Neuronal stem cell (in vitro differentiated cells): ENCODE results near the gene VPS13D.

ENCODE experiments used
- DNase-seq: peaks from one replicate; pipeline ENCODE4 v3.0.0-alpha.2; 2013; ENCODE audit warnings: low spot score
- H2AFZ ChIP-seq: one replicate; pipeline ENCODE4 v1.6.1; 2013; ENCODE audit warnings: mild to moderate bottlenecking, low read length, inconsistent platforms
- H2AK5ac ChIP-seq: 2 replicates; pipeline ENCODE4 v1.6.1; 2013; ENCODE audit warnings: low read depth, mild to moderate bottlenecking, inconsistent platforms, low read length, moderate library complexity, mixed read lengths
- H2BK120ac ChIP-seq: 2 replicates; pipeline ENCODE4 v1.6.1; 2013; ENCODE audit warnings: low read depth, mild to moderate bottlenecking, inconsistent platforms, low read length, moderate library complexity, mixed read lengths
- H2BK12ac ChIP-seq: one replicate; pipeline ENCODE4 v1.6.1; 2013; ENCODE audit warnings: low read length, inconsistent platforms
- H2BK15ac ChIP-seq: 2 replicates; pipeline ENCODE4 v1.6.1; 2013; ENCODE audit warnings: mild to moderate bottlenecking, low read length, inconsistent platforms, mixed read lengths
- H2BK5ac ChIP-seq: one replicate; pipeline ENCODE4 v1.6.1; 2013; ENCODE audit warnings: inconsistent platforms, mild to moderate bottlenecking, low read length, moderate library complexity
- H3K14ac ChIP-seq: one replicate; pipeline ENCODE4 v1.6.1; 2013; ENCODE audit warnings: low read length, inconsistent platforms
- H3K18ac ChIP-seq: 2 replicates; pipeline ENCODE4 v1.6.1; 2013; ENCODE audit warnings: low read length, inconsistent platforms
- H3K23ac ChIP-seq: 2 replicates; pipeline ENCODE4 v1.6.1; 2013; ENCODE audit warnings: low read depth, mild to moderate bottlenecking, mixed read lengths, low read length, inconsistent platforms; ENCODE audit not compliant: poor library complexity
- H3K27ac ChIP-seq: replicated peaks from 3 replicates; pipeline ENCODE4 v1.5.1; 2013; ENCODE audit warnings: low read length, inconsistent platforms
- H3K27me3 ChIP-seq, 3 experiments: 2 replicates each; pipeline ENCODE4 v1.6.1; 2013; ENCODE audit warnings: low read length in 3 of 3, mild to moderate bottlenecking in 2 of 3, inconsistent platforms in 1 of 3, low read depth in 1 of 3, mixed read lengths in 1 of 3, moderate library complexity in 1 of 3; ENCODE audit not compliant: control insufficient read depth in 3 of 3, insufficient read depth in 3 of 3
- H3K36me3 ChIP-seq, 2 donors: replicated peaks in 1 of 2; 2 replicates each; pipeline ENCODE4 v1.6.1; 2013; ENCODE audit warnings: low read length in 2 of 2; ENCODE audit not compliant: control insufficient read depth in 2 of 2, insufficient read depth in 2 of 2
- H3K4ac ChIP-seq: 2 replicates; pipeline ENCODE4 v1.6.1; 2013; ENCODE audit warnings: inconsistent platforms, mild to moderate bottlenecking, low read length, moderate library complexity
- H3K4me1 ChIP-seq, 2 donors: 1 replicate in 1 of 2; 2 replicates in 1 of 2; pipeline ENCODE4 v1.6.1; 2013; ENCODE audit warnings: low read length in 2 of 2, low read depth in 1 of 2; ENCODE audit not compliant: control insufficient read depth in 2 of 2, insufficient read depth in 1 of 2
- H3K4me2 ChIP-seq: one replicate; pipeline ENCODE4 v1.6.1; 2013; ENCODE audit warnings: mild to moderate bottlenecking, low read length, inconsistent platforms; ENCODE audit not compliant: insufficient read depth, poor library complexity, severe bottlenecking
- H3K4me3 ChIP-seq, 2 donors: 2 replicates each; pipeline ENCODE4 v1.5.1; 2013; ENCODE audit warnings: low read length in 2 of 2, mild to moderate bottlenecking in 2 of 2, inconsistent platforms in 1 of 2, moderate library complexity in 1 of 2
- H3K79me1 ChIP-seq: one replicate; pipeline ENCODE4 v1.6.1; 2013; ENCODE audit warnings: low read depth, mild to moderate bottlenecking, inconsistent platforms, low read length, moderate library complexity
- H3K9ac ChIP-seq: one replicate; pipeline ENCODE4 v1.6.1; 2013; ENCODE audit warnings: mild to moderate bottlenecking, low read depth, low read length, inconsistent platforms; ENCODE audit not compliant: poor library complexity
- H3K9me3 ChIP-seq, 2 donors: replicated peaks in 1 of 2; 2 replicates each; pipeline versions ENCODE3 to v1.6.1; 2013; ENCODE audit warnings: low read length in 2 of 2, mild to moderate bottlenecking in 2 of 2, inconsistent platforms in 1 of 2, low read depth in 1 of 2, mixed read lengths in 1 of 2, moderate library complexity in 1 of 2; ENCODE audit not compliant: control insufficient read depth in 2 of 2, insufficient read depth in 1 of 2
- H4K8ac ChIP-seq: one replicate; pipeline ENCODE4 v1.6.1; 2013; ENCODE audit warnings: low read depth, mild to moderate bottlenecking, inconsistent platforms, low read length, moderate library complexity
- H4K91ac ChIP-seq: one replicate; pipeline ENCODE4 v1.6.1; 2013; ENCODE audit warnings: low read length, low read depth, mild to moderate bottlenecking, inconsistent platforms; ENCODE audit not compliant: poor library complexity
- WGBS, 2 donors: extraction: QIAGEN DNeasy Blood & Tissue Kit; methylation state at CpG; one replicate each; pipeline ENCODE4 v1.1.7; 2013; ENCODE audit warnings: missing lambda C conversion rate in 2 of 2, mixed read lengths in 1 of 2; ENCODE audit not compliant: insufficient read length in 2 of 2, insufficient replicate concordance in 1 of 2; ENCODE audit errors: extremely low coverage in 2 of 2; 5-methylcytosine and 5-hydroxymethylcytosine counted together

Gene VPS13D

DNA sequence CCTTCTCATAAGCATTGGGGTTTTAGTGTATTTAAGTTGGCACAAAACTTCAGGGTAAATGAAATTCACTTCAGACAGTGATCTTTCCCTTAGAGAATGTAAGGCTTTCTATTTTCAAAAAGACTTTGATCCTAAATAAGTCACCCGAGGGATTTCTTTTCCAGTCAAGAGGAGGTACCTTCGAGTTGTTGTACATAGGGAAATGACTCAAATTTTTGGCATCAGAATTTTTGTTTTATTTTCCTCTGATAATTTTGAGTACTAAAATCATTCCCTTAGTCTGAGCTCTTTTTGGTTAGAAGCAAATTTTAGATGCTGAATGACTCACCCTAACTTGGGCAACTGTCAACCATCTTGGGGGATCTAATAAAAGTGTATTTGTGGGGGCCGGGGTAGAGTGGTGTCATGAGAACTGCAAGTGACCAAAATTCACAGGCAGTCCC is 194.3 kb downstream of the VPS13D start:
- H2BK5ac ChIP-seq, result no peak overlapping the region
- H3K36me3 ChIP-seq, result peaks cover 0 to 4% of the 10 kb centered on the region in 2 donors
- no peaks in the 10 kb centered on the region for H3K9me3 ChIP-seq
- no peak overlapping the region for H3K9ac ChIP-seq
- no peaks in the 10 kb centered on the region for H3K79me1 ChIP-seq
- H3K27ac ChIP-seq, result no peak overlapping the region
- H3K4me1 ChIP-seq, result peaks cover 6 to 10% of the 10 kb centered on the region in 2 donors
- H2AK5ac ChIP-seq, result no peak overlapping the region
- H3K27me3 ChIP-seq, result no peaks in the 10 kb centered on the region
- no peak overlapping the region for H4K8ac ChIP-seq
- no peak overlapping the region for H3K18ac ChIP-seq
- H2BK12ac ChIP-seq, result no peak overlapping the region
- no peak overlapping the region for H2BK120ac ChIP-seq
- no peak overlapping the region for H3K23ac ChIP-seq
- no CpG with 5 or more reads among the region's 3 CpGs for WGBS, 2 donors
- H2AFZ ChIP-seq, result no peak overlapping the region
- H3K4me3 ChIP-seq, result no peak overlapping the region
- DNase-seq, result no peak
- H2BK15ac ChIP-seq, result no peak overlapping the region
- no peak overlapping the region for H3K14ac ChIP-seq
- no peak overlapping the region for H3K4me2 ChIP-seq
- H3K4ac ChIP-seq, result no peak overlapping the region
- no peak overlapping the region for H4K91ac ChIP-seq

GRCh38 chr1:12424793-12425192 is 195.0 kb downstream of the VPS13D start:
- Histone ChIP-seq H2BK120ac (no peak overlapping the region), H3K9ac (no peak overlapping the region), H2AK5ac (no peak overlapping the region), H3K27me3 (no peaks in the 10 kb centered on the region), H2AFZ (no peak overlapping the region), H3K4me1 (peaks cover 6 to 10% of the 10 kb centered on the region in 2 donors), H3K14ac (no peak overlapping the region), H3K36me3 (no peaks in the 10 kb centered on the region), H3K9me3 (no peaks in the 10 kb centered on the region), H3K79me1 (no peaks in the 10 kb centered on the region), H3K23ac (no peak overlapping the region), H3K4ac (no peak overlapping the region), H4K8ac (no peak overlapping the region), H2BK12ac (no peak overlapping the region), H2BK15ac (no peak overlapping the region), H4K91ac (no peak overlapping the region), H2BK5ac (no peak overlapping the region), H3K27ac (no peak overlapping the region), H3K4me3 (no peak overlapping the region), H3K4me2 (no peak overlapping the region), H3K18ac (no peak overlapping the region)
- DNase-seq, result no peak

GRCh38 chr1:12426030-12426429 is 196.2 kb downstream of the VPS13D start:
- H3K4me1 ChIP-seq, result peaks cover 6 to 10% of the 10 kb centered on the region in 2 donors
- H4K91ac ChIP-seq, result no peak overlapping the region
- no peak overlapping the region for H2AK5ac ChIP-seq
- DNase-seq, result no peak
- no peak overlapping the region for H2AFZ ChIP-seq
- no peak overlapping the region for H3K27ac ChIP-seq
- H3K23ac ChIP-seq, result no peak overlapping the region
- H3K9me3 ChIP-seq, result no peaks in the 10 kb centered on the region
- H3K36me3 ChIP-seq, result no peaks in the 10 kb centered on the region
- no peak overlapping the region for H3K4me2 ChIP-seq
- no peak overlapping the region for H2BK5ac ChIP-seq
- H2BK15ac ChIP-seq, result no peak overlapping the region
- H3K4me3 ChIP-seq, result no peak overlapping the region
- no CpG with 5 or more reads among the region's 3 CpGs for WGBS, 2 donors
- H4K8ac ChIP-seq, result no peak overlapping the region
- no peaks in the 10 kb centered on the region for H3K27me3 ChIP-seq
- no peak overlapping the region for H2BK12ac ChIP-seq
- no peak overlapping the region for H3K9ac ChIP-seq
- H3K18ac ChIP-seq, result no peak overlapping the region
- H2BK120ac ChIP-seq, result no peak overlapping the region
- no peaks in the 10 kb centered on the region for H3K79me1 ChIP-seq
- no peak overlapping the region for H3K4ac ChIP-seq
- no peak overlapping the region for H3K14ac ChIP-seq

- peaks cover 2% of the 10 kb centered on the region for H3K79me1 ChIP-seq
- no peak overlapping the region for H4K8ac ChIP-seq
- no peak overlapping the region for H2AK5ac ChIP-seq
- no peak overlapping the region for H2BK15ac ChIP-seq
- no peak overlapping the region for H3K4ac ChIP-seq
- H2AFZ ChIP-seq, result no peak overlapping the region
- no CpG with 5 or more reads among the region's 4 CpGs for WGBS, 2 donors
- H4K91ac ChIP-seq, result no peak overlapping the region
- no peak for DNase-seq
- no peaks in the 10 kb centered on the region for H3K9me3 ChIP-seq
- H2BK5ac ChIP-seq, result no peak overlapping the region
- no peak overlapping the region for H3K4me2 ChIP-seq
- H2BK12ac ChIP-seq, result no peak overlapping the region
- H3K4me3 ChIP-seq, result no peak overlapping the region
- no peak overlapping the region for H3K18ac ChIP-seq
- no peaks in the 10 kb centered on the region for H3K36me3 ChIP-seq
- H3K9ac ChIP-seq, result no peak overlapping the region
- H3K27me3 ChIP-seq, result no peaks in the 10 kb centered on the region
- no peak overlapping the region for H2BK120ac ChIP-seq
- H3K23ac ChIP-seq, result no peak overlapping the region
- H3K4me1 ChIP-seq, result peaks cover 8 to 12% of the 10 kb centered on the region in 2 donors
- H3K14ac ChIP-seq, result no peak overlapping the region
- no peak overlapping the region for H3K27ac ChIP-seq
These were observed 198.5 kb downstream of the VPS13D start for GRCh38 chr1:12428334-12428733.
